ENCODE results near the gene LANCL3. TPM values are rescaled to one million over a fixed set of nuclear protein-coding genes. Genes with fewer than 3 reads are reported as not detected.

Gene LANCL3
- total RNA-seq, 1 experiment from 2014 or later, result 1.5 TPM

DNA sequence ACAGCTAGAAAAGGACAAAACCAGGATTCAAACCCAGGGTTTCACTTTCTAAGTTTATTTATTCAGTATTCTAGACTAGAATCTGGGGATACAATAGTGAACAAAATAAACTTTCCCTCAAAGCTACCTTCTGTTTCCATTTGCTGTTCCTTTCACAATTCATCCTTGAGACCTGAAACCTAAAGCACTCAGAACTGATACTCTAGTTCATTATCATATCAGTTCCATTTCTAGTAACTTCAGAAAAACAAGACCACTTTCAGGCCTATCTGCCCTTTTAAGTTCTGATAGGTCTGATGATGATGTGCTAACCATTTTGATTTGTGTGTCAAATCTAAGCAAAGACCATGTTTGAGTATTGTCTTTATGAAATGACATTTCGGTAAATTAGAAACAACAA, 106.3 kb downstream of the LANCL3 start:
- no peak for DNase-seq
- Histone ChIP-seq H3K9me2 (ENCODE audit: insufficient read depth) (no peaks in the 10 kb centered on the region), H3F3A (ENCODE audit: insufficient read depth, low read depth) (no peaks in the 10 kb centered on the region), H3K79me2 (ENCODE audit: low read depth) (no peaks in the 10 kb centered on the region), H3K4me2 (no peak overlapping the region), H2AFZ (no peak overlapping the region), H3K9me3 (ENCODE audit: insufficient read depth, low read depth) (no peaks in the 10 kb centered on the region), H3K27me3 (ENCODE audit: insufficient read depth, low read depth) (no peaks in the 10 kb centered on the region), H3K36me3 (ENCODE audit: low read depth) (no peaks in the 10 kb centered on the region), H3K4me1 (replicated peaks; ENCODE audit: insufficient read depth) (no peaks in the 10 kb centered on the region), H3K4me3 (no peak overlapping the region), H4K20me1 (ENCODE audit: insufficient read depth) (no peaks in the 10 kb centered on the region), H3K27ac (no peak overlapping the region)
- ChIA-PET POLR2A (ENCODE audit: unreplicated experiment) (no interaction called here), CTCF (no interaction called here)
- intact Hi-C loops (cut with micrococcal nuclease; ENCODE audit: unreplicated experiment), result loop anchor here (1.0 kb wide), 1 partner anchor 35 kb away; no protein-coding TSS in a partner anchor
- BruUV-seq (replicated peaks), result no TSS peak
- TF ChIP-seq, protein P1, sequence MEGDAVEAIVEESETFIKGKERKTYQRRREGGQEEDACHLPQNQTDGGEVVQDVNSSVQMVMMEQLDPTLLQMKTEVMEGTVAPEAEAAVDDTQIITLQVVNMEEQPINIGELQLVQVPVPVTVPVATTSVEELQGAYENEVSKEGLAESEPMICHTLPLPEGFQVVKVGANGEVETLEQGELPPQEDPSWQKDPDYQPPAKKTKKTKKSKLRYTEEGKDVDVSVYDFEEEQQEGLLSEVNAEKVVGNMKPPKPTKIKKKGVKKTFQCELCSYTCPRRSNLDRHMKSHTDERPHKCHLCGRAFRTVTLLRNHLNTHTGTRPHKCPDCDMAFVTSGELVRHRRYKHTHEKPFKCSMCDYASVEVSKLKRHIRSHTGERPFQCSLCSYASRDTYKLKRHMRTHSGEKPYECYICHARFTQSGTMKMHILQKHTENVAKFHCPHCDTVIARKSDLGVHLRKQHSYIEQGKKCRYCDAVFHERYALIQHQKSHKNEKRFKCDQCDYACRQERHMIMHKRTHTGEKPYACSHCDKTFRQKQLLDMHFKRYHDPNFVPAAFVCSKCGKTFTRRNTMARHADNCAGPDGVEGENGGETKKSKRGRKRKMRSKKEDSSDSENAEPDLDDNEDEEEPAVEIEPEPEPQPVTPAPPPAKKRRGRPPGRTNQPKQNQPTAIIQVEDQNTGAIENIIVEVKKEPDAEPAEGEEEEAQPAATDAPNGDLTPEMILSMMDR (conservative IDR thresholded peaks at IDR 0.05), result no peak
- no peak for TF ChIP-seq EZH2 (IDR thresholded peaks at IDR 0.05; ENCODE audit: low read depth)

DNA sequence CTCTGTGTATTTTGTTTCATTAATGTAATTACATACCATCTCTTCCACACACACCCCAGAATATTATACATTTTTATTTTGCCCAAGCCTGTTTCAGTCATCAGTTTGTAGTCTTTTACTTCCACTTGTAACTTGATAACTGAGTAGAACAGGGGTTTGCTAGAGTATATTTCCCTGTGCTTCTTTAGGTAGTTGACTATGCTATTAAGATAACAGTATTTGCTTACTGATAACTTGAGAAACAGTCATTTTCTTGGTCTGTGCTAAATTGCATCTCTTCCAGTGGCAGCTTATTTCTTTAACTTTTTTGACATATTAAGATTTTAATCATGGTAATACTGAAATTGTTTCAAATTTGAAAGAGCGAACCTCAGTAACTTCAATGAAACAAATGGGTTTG, 107.1 kb downstream of the LANCL3 start:
- H3K4me1 ChIP-seq (replicated peaks; ENCODE audit: insufficient read depth), result no peaks in the 10 kb centered on the region
- ChIA-PET CTCF (no interaction called here), POLR2A (ENCODE audit: unreplicated experiment) (no interaction called here)
- no peak overlapping the region for H3K4me3 ChIP-seq
- H3F3A ChIP-seq (ENCODE audit: insufficient read depth, low read depth), result no peaks in the 10 kb centered on the region
- no peak overlapping the region for H3K27ac ChIP-seq
- H3K9me2 ChIP-seq (ENCODE audit: insufficient read depth), result no peaks in the 10 kb centered on the region
- no peaks in the 10 kb centered on the region for H3K27me3 ChIP-seq (ENCODE audit: insufficient read depth, low read depth)
- no peaks in the 10 kb centered on the region for H3K79me2 ChIP-seq (ENCODE audit: low read depth)
- no peaks in the 10 kb centered on the region for H3K36me3 ChIP-seq (ENCODE audit: low read depth)
- no peak overlapping the region for H2AFZ ChIP-seq
- no peaks in the 10 kb centered on the region for H3K9me3 ChIP-seq (ENCODE audit: insufficient read depth, low read depth)
- TF ChIP-seq EZH2 (IDR thresholded peaks at IDR 0.05; ENCODE audit: low read depth), result no peak
- TF ChIP-seq, protein P1 (conservative IDR thresholded peaks at IDR 0.05), result no peak
- BruUV-seq (replicated peaks), result no TSS peak
- intact Hi-C loops (cut with micrococcal nuclease; ENCODE audit: unreplicated experiment), result no loop called here
- H4K20me1 ChIP-seq (ENCODE audit: insufficient read depth), result no peaks in the 10 kb centered on the region
- no peak for DNase-seq
- H3K4me2 ChIP-seq, result no peak overlapping the region

DNA sequence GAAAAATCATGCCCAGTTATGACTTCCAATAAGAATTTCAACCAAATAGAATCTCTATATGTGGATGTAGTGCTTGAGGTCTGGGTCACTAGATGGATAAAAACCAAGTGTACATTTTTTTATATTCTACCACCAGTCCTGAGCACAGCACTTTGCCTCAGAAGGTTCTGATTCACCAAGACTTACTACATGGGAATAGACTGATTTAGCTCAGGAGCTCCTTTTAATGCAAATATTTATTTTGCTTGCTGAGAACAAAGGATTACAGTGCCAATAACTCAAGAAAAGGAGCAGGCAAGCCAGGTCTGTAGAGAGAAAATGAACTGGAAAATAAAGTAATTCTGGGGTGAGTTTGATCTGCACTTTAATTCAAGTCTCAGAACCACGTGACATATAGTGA, 107.8 kb downstream of the LANCL3 start:
- Histone ChIP-seq H4K20me1 (ENCODE audit: insufficient read depth) (no peaks in the 10 kb centered on the region), H3K9me3 (ENCODE audit: insufficient read depth, low read depth) (no peaks in the 10 kb centered on the region), H3K27me3 (ENCODE audit: insufficient read depth, low read depth) (no peaks in the 10 kb centered on the region), H3K4me2 (no peak overlapping the region), H3K27ac (no peak overlapping the region), H2AFZ (no peak overlapping the region), H3K36me3 (ENCODE audit: low read depth) (no peaks in the 10 kb centered on the region), H3K9me2 (ENCODE audit: insufficient read depth) (no peaks in the 10 kb centered on the region), H3K79me2 (ENCODE audit: low read depth) (no peaks in the 10 kb centered on the region), H3K4me3 (no peak overlapping the region), H3K4me1 (replicated peaks; ENCODE audit: insufficient read depth) (peaks cover 1% of the 10 kb centered on the region; the same call in 1 of the 2 replicates), H3F3A (ENCODE audit: insufficient read depth, low read depth) (peaks cover 4% of the 10 kb centered on the region; the same call in 1 of the 2 replicates)
- POLR2A ChIA-PET (ENCODE audit: unreplicated experiment), result no interaction called here
- BruUV-seq (replicated peaks), result no TSS peak
- CTCF ChIA-PET, result no interaction called here
- intact Hi-C loops (cut with micrococcal nuclease; ENCODE audit: unreplicated experiment), result no loop called here
- no peak for TF ChIP-seq EZH2 (IDR thresholded peaks at IDR 0.05; ENCODE audit: low read depth)
- TF ChIP-seq, protein P1 (conservative IDR thresholded peaks at IDR 0.05), result no peak
- DNase-seq, result no peak
